Activated CD4-positive, alpha-beta T cell treated with anti-CD3 and anti-CD28 coated beads, Interleukin-2, amount 10 ng/mL, durations not matched to agents 24 days and 14 days (primary cell): ENCODE measurements around the gene SLC25A53. TPM values are rescaled to one million over a fixed set of nuclear protein-coding genes. Genes with fewer than 3 reads are reported as not detected.

Experiments used
- DNase-seq: peaks from one replicate; pipeline ENCODE4 v3.0.0; 2022
- H3K27ac Mint-ChIP-seq: one replicate; pipeline ENCODE4 v1.8.0; 2022; ENCODE audit warnings: mild to moderate bottlenecking, mixed read lengths
- H3K27me3 Mint-ChIP-seq: one replicate; pipeline ENCODE4 v1.8.0; 2022; ENCODE audit warnings: mixed read lengths
- H3K36me3 Mint-ChIP-seq: one replicate; pipeline ENCODE4 v1.8.0; 2022; ENCODE audit warnings: low read depth, mild to moderate bottlenecking, mixed read lengths
- H3K4me1 Mint-ChIP-seq: one replicate; pipeline ENCODE4 v1.8.0; 2021; ENCODE audit warnings: mixed read lengths
- H3K4me3 Mint-ChIP-seq: one replicate; pipeline ENCODE4 v1.8.0; 2022; ENCODE audit warnings: mild to moderate bottlenecking, moderate library complexity, mixed read lengths
- H3K9me3 Mint-ChIP-seq: one replicate; pipeline ENCODE4 v1.8.0; 2021; ENCODE audit warnings: mixed read lengths
- intact Hi-C: fragments of 100-400 bp; cut with micrococcal nuclease; formaldehyde crosslinking; loops from one replicate; pipeline ENCODE4 v1.15.1; 2023
- total RNA-seq: library from RNA; stranded (reverse); gene quantifications from 2 replicates; pipeline ENCODE4 v1.2.3, GENCODE V29; 2022

Gene SLC25A53, protein sequence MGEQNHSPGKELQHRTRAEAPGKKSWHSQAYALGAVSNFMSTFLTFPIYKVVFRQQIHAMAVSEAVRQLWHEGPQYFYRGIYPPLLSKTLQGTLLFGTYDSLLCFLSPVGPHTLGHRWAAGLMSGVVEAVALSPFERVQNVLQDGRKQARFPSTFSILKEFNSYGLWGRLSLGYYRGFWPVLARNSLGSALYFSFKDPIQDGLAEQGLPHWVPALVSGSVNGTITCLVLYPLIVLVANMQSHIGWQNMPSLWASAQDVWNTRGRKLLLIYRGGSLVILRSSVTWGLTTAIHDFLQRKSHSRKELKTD
- total RNA-seq = 4.2 and 4.3 TPM in 2 replicates

DNA sequence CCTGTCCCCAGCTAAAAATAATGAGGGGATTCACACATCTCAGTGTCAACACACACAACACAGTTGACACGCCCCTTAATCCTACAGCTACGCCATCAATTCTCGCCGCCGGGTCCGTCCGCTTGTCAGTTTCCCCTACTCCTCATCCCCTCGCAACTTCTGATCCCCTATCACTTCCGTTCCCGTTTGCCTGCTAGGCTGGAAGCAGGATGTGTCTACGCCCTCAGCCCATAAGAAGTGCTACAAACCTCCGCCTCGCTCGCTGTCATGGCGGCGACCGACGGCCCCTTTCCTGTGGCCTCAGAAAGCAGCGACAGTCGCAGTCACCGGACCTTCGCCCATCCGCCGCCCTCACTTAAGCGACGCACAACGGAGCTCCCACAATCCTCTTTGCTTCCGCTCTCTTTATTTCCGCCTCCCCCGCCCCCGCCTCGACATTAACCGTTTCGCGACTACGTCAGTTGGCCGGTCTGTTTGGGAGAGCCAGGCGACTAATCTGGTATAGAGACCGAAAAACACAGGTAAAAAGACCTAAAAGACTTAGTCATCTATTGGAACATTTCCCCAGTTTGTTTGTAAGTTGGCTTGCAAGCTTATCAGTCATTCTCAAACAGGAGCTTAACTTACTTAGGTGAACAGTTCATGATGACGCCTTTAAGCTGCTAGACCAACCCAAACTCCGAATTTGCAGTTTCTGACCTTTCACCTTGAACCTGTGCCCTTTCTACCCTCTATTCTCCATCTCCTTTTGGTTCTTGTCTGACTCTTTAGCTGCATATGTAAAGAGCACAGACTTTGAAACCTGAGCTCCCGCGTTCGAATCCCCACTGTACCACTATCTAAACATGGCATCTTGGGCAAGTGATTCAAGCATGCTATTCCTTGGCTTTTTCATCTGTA lies at the start of gene SLC25A53:
TSS of gene SLC25A53 (minus strand) at position 380 of the 900 bp plus-strand sequence. CDS start 51,752 bp downstream, outside the sequence.
- H3K36me3 Mint-ChIP-seq = no peaks in the 10 kb centered on the region
- intact Hi-C loops = loop anchor here (1.0 kb wide), 2 partner anchors 9 to 471 kb away; partner anchors contain the start of genes FAM199X and MORF4L2
- H3K4me1 Mint-ChIP-seq = peaks cover 7% of the 10 kb centered on the region
- peak within 1 kb of the TSS; percentile 99 for H3K27ac Mint-ChIP-seq
- H3K9me3 Mint-ChIP-seq = no peaks in the 10 kb centered on the region
- H3K27me3 Mint-ChIP-seq = no peaks in the 10 kb centered on the region
- peak; percentile 92 for DNase-seq
- peak within 1 kb of the TSS; percentile 98 for H3K4me3 Mint-ChIP-seq

DNA sequence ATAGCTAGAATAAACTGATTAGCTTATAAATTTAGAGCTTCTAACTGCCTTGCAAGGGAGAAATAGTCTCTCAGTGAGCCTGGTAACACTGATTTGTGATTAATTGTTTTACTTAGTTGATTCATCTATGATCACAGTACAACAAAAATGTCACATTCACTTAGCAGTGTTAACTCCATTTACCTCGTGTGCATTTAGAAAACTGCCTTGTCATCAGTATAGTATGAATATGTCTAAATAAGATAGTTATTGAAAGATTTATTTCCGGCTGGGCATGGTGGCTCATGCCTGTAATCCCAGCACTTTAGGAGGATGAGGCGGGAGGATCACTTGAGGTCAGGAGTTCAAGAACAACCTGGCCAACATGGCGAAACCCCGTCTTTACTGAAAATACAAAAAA lies 48.7 kb upstream of the SLC25A53 start:
- intact Hi-C loops = no loop called here
- Mint-ChIP-seq H3K4me3 (no peak overlapping the region), H3K36me3 (peaks cover 1% of the 10 kb centered on the region), H3K4me1 (no peaks in the 10 kb centered on the region), H3K27me3 (peaks cover 2% of the 10 kb centered on the region), H3K27ac (no peak overlapping the region), H3K9me3 (no peaks in the 10 kb centered on the region)
- DNase-seq = no peak

DNA sequence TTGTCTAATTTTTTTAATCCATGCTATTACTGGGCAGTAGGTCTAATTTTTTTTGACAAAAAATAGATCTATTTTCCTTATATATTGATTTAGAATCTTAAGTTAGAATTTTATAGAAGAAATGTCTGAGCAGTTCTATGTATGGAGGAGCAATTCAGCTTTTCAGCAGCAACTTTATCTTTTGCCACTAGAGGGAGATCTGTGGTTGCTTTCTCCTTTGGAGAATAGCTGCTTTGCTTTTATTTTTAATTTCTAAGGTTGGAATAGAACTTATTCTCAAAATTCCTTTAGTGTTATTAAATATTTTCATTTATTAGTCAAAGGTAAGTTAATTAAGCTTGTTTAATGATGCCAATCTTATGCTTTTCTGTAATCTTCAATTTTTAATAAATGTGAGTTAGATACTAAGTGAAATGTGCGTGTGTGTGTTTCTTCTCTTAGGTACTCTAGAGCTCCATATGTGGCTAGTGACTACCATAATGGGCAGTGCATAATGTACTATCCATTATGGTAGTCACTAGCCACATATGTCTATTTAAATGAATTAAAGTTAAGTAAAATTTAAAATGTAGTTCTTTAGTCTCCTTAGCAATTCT lies 38.8 kb upstream of the SLC25A53 start:
- no peaks in the 10 kb centered on the region for H3K4me1 Mint-ChIP-seq
- DNase-seq = peak; percentile 65
- intact Hi-C loops = no loop called here
- no peak overlapping the region for H3K27ac Mint-ChIP-seq
- H3K4me3 Mint-ChIP-seq = no peak overlapping the region
- H3K9me3 Mint-ChIP-seq = no peaks in the 10 kb centered on the region
- H3K27me3 Mint-ChIP-seq = no peaks in the 10 kb centered on the region
- peaks cover 5% of the 10 kb centered on the region for H3K36me3 Mint-ChIP-seq

DNA sequence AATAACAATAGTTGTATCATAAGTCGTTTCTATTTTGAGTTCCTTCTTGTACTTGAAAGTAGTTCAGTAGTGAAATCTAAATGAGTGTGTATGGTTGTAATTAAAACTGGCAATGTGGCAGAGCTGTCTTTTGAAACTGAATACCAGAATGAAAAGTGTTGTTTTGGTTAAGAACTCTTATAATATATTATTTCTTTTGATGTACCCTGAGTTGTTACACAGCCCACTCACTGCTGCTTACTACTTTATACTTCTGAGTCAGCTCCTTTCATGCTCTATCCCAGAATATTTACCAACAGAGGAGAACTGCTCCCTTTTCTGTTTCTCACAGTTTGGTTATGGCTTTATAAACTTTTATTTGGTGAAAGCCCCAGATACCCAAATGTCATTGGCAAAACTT lies 38.2 kb upstream of the SLC25A53 start:
- Mint-ChIP-seq H3K36me3 (peaks cover 7% of the 10 kb centered on the region), H3K4me3 (no peak overlapping the region), H3K9me3 (no peaks in the 10 kb centered on the region), H3K27me3 (no peaks in the 10 kb centered on the region), H3K4me1 (no peaks in the 10 kb centered on the region), H3K27ac (no peak overlapping the region)
- DNase-seq = no peak
- intact Hi-C loops = no loop called here

DNA sequence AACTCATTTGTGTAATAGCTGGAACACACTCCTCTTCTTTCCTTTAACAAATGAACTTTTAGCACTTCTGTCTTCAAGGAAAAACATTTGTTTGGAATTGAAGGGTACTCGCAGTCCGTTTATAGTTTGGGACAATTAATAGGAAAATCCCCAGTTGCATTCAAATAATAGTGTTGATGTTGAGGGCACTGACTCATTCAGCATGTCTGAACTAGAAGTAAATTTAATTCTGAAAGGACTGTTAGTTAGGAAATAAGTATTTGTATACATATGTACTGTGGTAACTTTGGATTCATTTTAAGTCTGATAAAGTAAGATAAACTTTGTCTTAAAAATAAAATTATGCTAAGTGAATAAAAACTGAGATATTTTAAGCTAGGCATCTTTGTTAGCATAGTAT lies 36.7 kb upstream of the SLC25A53 start:
- DNase-seq = no peak
- Mint-ChIP-seq H3K9me3 (no peaks in the 10 kb centered on the region), H3K27ac (no peak overlapping the region), H3K4me1 (no peaks in the 10 kb centered on the region), H3K36me3 (peaks cover 10% of the 10 kb centered on the region), H3K27me3 (no peaks in the 10 kb centered on the region), H3K4me3 (no peak overlapping the region)
- intact Hi-C loops = loop anchor here (5.0 kb wide), 1 partner anchor 79 kb away; no protein-coding TSS in a partner anchor

DNA sequence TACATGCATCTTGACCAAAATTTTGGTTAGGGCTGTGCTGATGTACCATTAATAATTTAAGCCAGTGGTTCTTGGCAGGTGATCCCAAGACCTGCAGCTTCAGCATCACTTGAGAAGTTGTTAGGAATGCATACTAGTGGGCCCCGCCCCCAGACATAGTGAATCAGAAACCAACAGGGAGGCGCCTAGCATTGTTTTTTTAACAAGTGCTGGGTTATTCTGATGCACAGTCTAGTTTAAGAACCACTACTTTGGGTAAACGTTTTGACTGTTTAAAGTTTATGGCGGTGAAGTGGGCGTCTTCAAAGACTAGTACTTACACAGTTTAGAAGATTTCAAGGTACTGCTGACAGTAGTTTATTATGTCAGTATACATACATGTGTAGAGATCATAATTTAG lies 33.0 kb upstream of the SLC25A53 start:
- no peaks in the 10 kb centered on the region for H3K9me3 Mint-ChIP-seq
- no peak overlapping the region for H3K27ac Mint-ChIP-seq
- intact Hi-C loops = loop anchor here (5.0 kb wide), 1 partner anchor 82 kb away; no protein-coding TSS in a partner anchor
- H3K36me3 Mint-ChIP-seq = peaks cover 7% of the 10 kb centered on the region
- H3K4me3 Mint-ChIP-seq = no peak overlapping the region
- H3K27me3 Mint-ChIP-seq = no peaks in the 10 kb centered on the region
- DNase-seq = no peak
- H3K4me1 Mint-ChIP-seq = no peaks in the 10 kb centered on the region

DNA sequence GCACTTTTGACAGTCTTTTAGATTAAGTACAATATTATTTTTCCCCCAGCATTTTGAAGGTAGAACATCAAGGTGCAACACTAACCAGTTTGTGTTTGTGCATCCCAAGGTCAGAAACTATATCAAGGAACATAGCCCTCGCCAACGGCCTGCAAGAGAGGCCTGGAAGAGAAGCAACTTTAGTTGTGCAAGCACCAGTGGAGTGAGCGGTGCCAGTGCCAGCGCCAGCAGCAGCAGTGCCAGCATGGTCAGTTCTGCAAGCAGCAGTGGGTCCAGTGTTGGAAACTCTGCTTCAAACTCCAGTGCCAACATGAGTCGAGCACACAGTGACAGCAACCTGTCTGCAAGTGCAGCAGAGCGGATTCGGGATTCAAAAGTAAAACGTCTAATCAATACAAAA lies 31.1 kb upstream of the SLC25A53 start:
- Mint-ChIP-seq H3K27ac (no peak overlapping the region), H3K4me3 (no peak overlapping the region), H3K36me3 (peaks cover 9% of the 10 kb centered on the region), H3K4me1 (peaks cover 1% of the 10 kb centered on the region), H3K27me3 (no peaks in the 10 kb centered on the region), H3K9me3 (no peaks in the 10 kb centered on the region)
- intact Hi-C loops = no loop called here
- no peak for DNase-seq

DNA sequence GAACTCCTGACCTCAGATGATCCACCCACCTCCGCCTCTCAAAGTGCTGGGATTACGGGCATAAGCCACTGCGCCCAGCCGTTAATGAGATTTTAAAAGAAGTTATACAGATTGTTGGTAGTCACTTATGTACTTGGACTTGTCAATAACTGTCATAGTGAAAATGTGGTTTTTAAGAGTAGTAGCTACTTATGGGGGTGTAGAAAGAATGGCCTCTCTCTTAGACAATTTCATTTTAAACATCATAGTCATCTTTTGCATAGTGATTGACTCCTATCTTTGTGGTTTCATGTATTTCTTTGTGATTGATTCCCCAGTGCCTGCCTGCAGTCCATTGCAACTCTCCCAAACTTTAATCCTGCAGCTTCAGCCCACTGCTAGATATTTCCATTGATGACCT lies 26.9 kb upstream of the SLC25A53 start:
- H3K27ac Mint-ChIP-seq = peak overlapping the region; percentile 25
- intact Hi-C loops = no loop called here
- DNase-seq = no peak
- no peaks in the 10 kb centered on the region for H3K27me3 Mint-ChIP-seq
- H3K4me1 Mint-ChIP-seq = peaks cover 3% of the 10 kb centered on the region
- H3K4me3 Mint-ChIP-seq = no peak overlapping the region
- no peaks in the 10 kb centered on the region for H3K9me3 Mint-ChIP-seq
- peaks cover 9% of the 10 kb centered on the region for H3K36me3 Mint-ChIP-seq

DNA sequence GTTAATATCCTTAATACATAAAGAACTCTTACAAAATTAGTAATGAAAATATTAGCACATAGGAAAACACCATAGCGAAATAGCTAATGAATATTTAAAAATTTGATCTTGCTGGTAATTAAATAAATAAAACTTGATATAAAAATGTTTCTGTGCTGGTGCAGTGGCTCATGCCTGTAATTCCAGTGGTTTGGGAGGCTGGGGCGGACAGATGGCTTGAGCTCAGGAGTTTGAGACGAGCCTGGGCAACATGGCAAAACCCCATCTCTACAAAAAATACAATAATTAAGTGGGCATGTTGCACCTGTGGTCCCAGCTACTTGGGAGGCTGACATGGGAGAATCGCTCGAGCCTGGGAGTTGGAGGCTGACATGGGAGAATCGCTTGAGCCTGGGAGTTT lies 17.0 kb upstream of the SLC25A53 start:
- no peak for DNase-seq
- Mint-ChIP-seq H3K4me1 (peaks cover 6% of the 10 kb centered on the region), H3K4me3 (no peak overlapping the region), H3K27ac (no peak overlapping the region), H3K9me3 (no peaks in the 10 kb centered on the region), H3K36me3 (peaks cover 16% of the 10 kb centered on the region), H3K27me3 (no peaks in the 10 kb centered on the region)
- intact Hi-C loops = no loop called here

DNA sequence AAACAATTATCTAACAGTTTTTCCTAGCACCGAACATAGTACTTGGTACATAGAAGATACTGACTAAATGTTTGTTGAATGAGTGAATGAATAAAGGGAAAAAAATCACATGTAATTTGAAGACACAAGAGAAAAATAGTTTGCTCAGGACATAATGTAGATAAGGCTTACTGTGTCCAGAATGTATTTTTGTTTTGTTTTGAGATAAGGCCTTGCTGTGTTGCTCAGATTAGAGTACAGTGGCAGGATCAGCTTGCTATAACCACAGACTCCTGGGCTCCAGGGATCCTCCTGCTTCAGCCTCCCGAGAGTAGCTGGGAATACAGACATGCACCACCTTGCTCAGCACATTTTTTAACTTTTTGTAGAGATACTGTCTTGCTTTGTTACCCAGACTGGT lies 16.0 kb upstream of the SLC25A53 start:
- Mint-ChIP-seq H3K27me3 (no peaks in the 10 kb centered on the region), H3K4me3 (no peak overlapping the region), H3K36me3 (peaks cover 15% of the 10 kb centered on the region), H3K27ac (no peak overlapping the region), H3K9me3 (no peaks in the 10 kb centered on the region), H3K4me1 (peaks cover 13% of the 10 kb centered on the region)
- no peak for DNase-seq
- intact Hi-C loops = no loop called here

DNA sequence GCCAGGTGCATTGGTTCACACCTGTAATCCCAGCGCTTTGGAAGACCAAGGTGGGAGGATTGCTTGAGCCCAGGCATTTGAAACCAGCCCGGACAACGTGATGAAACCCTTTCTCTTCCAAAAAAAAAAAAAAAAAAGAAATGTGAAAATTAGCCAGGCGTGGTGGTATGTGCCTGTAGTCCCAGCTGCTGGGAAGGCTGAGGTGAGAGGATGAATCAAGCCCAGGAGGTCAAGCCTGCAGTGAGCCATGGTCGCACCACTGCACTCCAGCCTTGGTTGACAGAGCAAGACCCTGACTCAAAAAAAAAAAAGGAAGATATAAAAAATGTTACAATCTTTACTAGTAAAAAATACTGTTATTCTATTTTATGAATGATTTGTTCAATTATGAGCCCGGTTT lies 15.3 kb upstream of the SLC25A53 start:
- Mint-ChIP-seq H3K27ac (no peak overlapping the region), H3K36me3 (peaks cover 13% of the 10 kb centered on the region), H3K27me3 (no peaks in the 10 kb centered on the region), H3K4me1 (peaks cover 18% of the 10 kb centered on the region), H3K9me3 (no peaks in the 10 kb centered on the region), H3K4me3 (no peak overlapping the region)
- intact Hi-C loops = no loop called here
- DNase-seq = no peak

DNA sequence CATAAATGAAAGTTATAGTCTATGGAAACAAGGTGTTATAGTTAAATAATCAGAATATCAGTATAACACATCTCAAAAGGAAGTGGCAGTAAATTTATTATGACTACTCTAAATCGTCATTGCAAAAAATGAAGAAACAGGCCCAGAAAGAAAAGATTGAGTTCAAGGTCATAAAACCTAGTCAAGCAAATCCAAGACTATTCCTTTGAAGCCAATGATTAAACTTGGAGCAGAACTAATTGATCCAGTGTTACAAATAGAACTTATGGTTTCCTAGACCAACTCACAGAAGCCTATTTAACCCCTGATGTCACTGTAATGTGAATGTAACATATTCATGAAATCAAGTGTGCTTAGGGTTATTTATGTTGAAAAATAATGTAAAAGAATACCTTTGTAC lies 11.3 kb upstream of the SLC25A53 start:
- intact Hi-C loops = no loop called here
- no peaks in the 10 kb centered on the region for H3K9me3 Mint-ChIP-seq
- peaks cover 8% of the 10 kb centered on the region for H3K36me3 Mint-ChIP-seq
- H3K27me3 Mint-ChIP-seq = no peaks in the 10 kb centered on the region
- H3K27ac Mint-ChIP-seq = no peak overlapping the region
- peak overlapping the region; percentile 85 for H3K4me3 Mint-ChIP-seq
- peaks cover 23% of the 10 kb centered on the region for H3K4me1 Mint-ChIP-seq
- DNase-seq = no peak

DNA sequence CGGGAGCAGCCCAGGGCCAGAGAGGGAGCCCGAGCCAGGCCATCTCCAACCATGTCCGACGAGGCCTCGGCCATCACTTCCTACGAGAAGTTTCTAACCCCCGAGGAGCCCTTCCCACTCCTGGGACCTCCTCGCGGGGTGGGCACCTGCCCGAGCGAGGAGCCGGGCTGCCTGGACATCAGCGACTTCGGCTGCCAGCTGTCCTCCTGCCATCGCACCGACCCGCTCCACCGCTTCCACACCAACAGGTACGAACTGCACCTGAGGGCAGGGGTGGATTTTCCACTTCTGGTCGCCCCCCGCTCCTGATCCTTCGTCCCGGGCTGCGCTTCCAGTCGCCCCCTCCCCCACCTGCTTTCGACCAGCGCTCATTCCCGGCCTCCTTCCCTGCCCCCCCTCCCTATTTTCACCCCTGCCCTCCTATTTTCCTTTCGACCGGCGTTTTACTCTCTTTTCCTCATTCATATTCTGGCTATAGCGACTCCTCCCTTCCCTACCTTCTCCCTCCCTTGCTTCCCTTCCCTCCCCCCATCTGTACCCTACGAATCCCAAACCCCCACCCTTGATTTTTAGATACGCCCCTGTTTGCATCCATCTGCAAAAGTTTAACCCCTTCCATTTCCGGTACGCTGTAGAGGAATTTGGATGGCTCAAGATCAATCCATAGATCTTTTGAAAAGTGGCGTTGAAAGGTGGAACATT lies 10.1 kb upstream of the SLC25A53 start:
- no peaks in the 10 kb centered on the region for H3K27me3 Mint-ChIP-seq
- intact Hi-C loops = loop anchor here (1.0 kb wide), 1 partner anchor 11 kb away; no protein-coding TSS in a partner anchor
- peak overlapping the region; percentile 85 for H3K4me3 Mint-ChIP-seq
- DNase-seq = no peak
- peaks cover 8% of the 10 kb centered on the region for H3K36me3 Mint-ChIP-seq
- H3K9me3 Mint-ChIP-seq = no peaks in the 10 kb centered on the region
- H3K4me1 Mint-ChIP-seq = peaks cover 23% of the 10 kb centered on the region
- H3K27ac Mint-ChIP-seq = peak overlapping the region; percentile 65
